Mesendoderm (in vitro differentiated cells): ENCODE data around the gene BABAM2.

Experiments
- DNase-seq: peaks from one replicate; pipeline ENCODE4 v3.0.0; 2013
- H2AK5ac ChIP-seq: 2 replicates; pipeline ENCODE4 v1.6.1; 2013; ENCODE audit warnings: low read length, inconsistent platforms
- H2BK120ac ChIP-seq: 2 replicates; pipeline ENCODE4 v1.6.1; 2013; ENCODE audit warnings: low read depth, mild to moderate bottlenecking, low read length, moderate library complexity, mixed read lengths
- H2BK15ac ChIP-seq: replicated peaks from 2 replicates; pipeline ENCODE4 v1.6.1; 2013; ENCODE audit warnings: low read depth, mild to moderate bottlenecking, moderate library complexity
- H2BK5ac ChIP-seq: 2 replicates; pipeline ENCODE4 v1.6.1; 2013; ENCODE audit warnings: low read length, inconsistent platforms
- H3K18ac ChIP-seq: 2 replicates; pipeline ENCODE4 v1.6.1; 2013; ENCODE audit warnings: mild to moderate bottlenecking, low read length, mixed read lengths
- H3K23ac ChIP-seq: one replicate; pipeline ENCODE4 v1.6.1; 2013; ENCODE audit warnings: low read length
- H3K27ac ChIP-seq: 2 replicates; pipeline ENCODE4 v1.5.1; 2013; ENCODE audit warnings: low read depth, mild to moderate bottlenecking, inconsistent platforms, low read length, moderate library complexity
- H3K27me3 ChIP-seq: 2 replicates; pipeline ENCODE4 v1.6.1; 2013; ENCODE audit warnings: low read length, control low read depth, mild to moderate bottlenecking, inconsistent platforms; ENCODE audit not compliant: insufficient read depth, poor library complexity
- H3K36me3 ChIP-seq: 2 replicates; pipeline ENCODE4 v1.6.1; 2013; ENCODE audit warnings: low read length, inconsistent platforms; ENCODE audit not compliant: control insufficient read depth, insufficient read depth
- H3K4ac ChIP-seq: one replicate; pipeline ENCODE4 v1.6.1; 2013; ENCODE audit warnings: low read depth, mild to moderate bottlenecking, low read length, moderate library complexity
- H3K4me1 ChIP-seq: 2 replicates; pipeline ENCODE4 v1.6.1; 2013; ENCODE audit warnings: low read depth, low read length, inconsistent platforms; ENCODE audit not compliant: control insufficient read depth
- H3K4me2 ChIP-seq: 2 replicates; pipeline ENCODE4 v1.6.1; 2013; ENCODE audit warnings: low read length
- H3K4me3 ChIP-seq: 2 replicates; pipeline ENCODE4 v1.5.1; 2013; ENCODE audit warnings: mild to moderate bottlenecking, low read length
- H3K56ac ChIP-seq: one replicate; pipeline ENCODE4 v1.6.1; 2013; ENCODE audit warnings: low read length
- H3K79me1 ChIP-seq: 2 replicates; pipeline ENCODE4 v1.6.1; 2013; ENCODE audit warnings: low read length, inconsistent platforms
- H3K79me2 ChIP-seq: 2 replicates; pipeline ENCODE4 v1.6.1; 2013; ENCODE audit warnings: mild to moderate bottlenecking, low read length; ENCODE audit not compliant: control insufficient read depth, insufficient read depth
- H3K9ac ChIP-seq: 2 replicates; pipeline ENCODE4 v1.6.1; 2013; ENCODE audit warnings: low read length, inconsistent platforms
- H4K5ac ChIP-seq: one replicate; pipeline ENCODE4 v1.6.1; 2013; ENCODE audit warnings: low read length
- H4K8ac ChIP-seq: one replicate; pipeline ENCODE4 v1.6.1; 2013; ENCODE audit warnings: low read depth, mild to moderate bottlenecking, control low read depth, low read length, moderate library complexity
- WGBS: extraction: QIAGEN DNeasy Blood & Tissue Kit; methylation state at CpG from one replicate; pipeline ENCODE4 v1.1.7; 2013; ENCODE audit warnings: low lambda C conversion rate, missing lambda C conversion rate; ENCODE audit not compliant: insufficient coverage; ENCODE audit errors: extremely low coverage; 5-methylcytosine and 5-hydroxymethylcytosine counted together

The BABAM2 gene

DNA sequence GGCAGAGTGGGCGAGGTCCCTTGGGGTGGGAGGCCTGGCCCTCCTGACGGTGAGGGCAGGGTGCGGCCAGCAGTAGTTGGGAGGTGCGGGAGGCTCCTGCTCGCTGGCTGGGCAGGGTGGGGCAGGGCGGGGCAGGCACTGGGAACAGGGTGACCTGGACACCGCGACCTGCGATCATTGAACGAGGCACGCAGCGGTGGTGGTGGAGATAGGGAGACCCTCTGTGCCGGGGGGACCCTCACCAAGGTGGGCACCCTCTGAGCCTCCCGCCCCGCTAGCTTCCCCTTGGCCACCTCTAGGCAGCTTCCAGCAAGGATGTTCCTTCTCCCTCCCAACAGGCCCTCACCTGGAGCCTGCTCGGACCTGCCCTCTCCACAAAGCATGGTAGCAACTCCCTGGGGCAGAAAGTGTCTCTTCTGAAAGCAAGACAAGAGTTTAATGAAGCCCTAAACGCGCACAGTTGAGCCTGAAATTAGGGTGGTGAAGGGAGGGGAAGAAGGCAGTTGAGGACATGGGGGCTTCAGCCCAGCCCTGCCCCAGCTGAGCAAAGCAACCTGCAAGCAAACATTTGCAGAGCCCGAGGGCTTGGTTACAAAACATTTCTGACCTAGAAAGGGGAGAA, 486.8 kb downstream of the BABAM2 start:
- Histone ChIP-seq H3K27ac (no peak overlapping the region), H3K4me2 (no peak overlapping the region), H2BK15ac (no peak overlapping the region), H3K18ac (no peak overlapping the region), H4K8ac (no peak overlapping the region), H3K27me3 (no peaks in the 10 kb centered on the region), H2BK120ac (no peak overlapping the region), H3K36me3 (no peaks in the 10 kb centered on the region), H4K5ac (no peak overlapping the region), H3K4me3 (no peak overlapping the region), H2BK5ac (no peak overlapping the region), H3K56ac (no peak overlapping the region), H3K4me1 (no peaks in the 10 kb centered on the region), H3K9ac (no peak overlapping the region), H3K23ac (no peak overlapping the region), H3K4ac (no peak overlapping the region), H3K79me1 (no peaks in the 10 kb centered on the region), H3K79me2 (no peaks in the 10 kb centered on the region), H2AK5ac (no peak overlapping the region)
- no peak for DNase-seq
- WGBS, result no CpG with 5 or more reads among the region's 19 CpGs

DNA sequence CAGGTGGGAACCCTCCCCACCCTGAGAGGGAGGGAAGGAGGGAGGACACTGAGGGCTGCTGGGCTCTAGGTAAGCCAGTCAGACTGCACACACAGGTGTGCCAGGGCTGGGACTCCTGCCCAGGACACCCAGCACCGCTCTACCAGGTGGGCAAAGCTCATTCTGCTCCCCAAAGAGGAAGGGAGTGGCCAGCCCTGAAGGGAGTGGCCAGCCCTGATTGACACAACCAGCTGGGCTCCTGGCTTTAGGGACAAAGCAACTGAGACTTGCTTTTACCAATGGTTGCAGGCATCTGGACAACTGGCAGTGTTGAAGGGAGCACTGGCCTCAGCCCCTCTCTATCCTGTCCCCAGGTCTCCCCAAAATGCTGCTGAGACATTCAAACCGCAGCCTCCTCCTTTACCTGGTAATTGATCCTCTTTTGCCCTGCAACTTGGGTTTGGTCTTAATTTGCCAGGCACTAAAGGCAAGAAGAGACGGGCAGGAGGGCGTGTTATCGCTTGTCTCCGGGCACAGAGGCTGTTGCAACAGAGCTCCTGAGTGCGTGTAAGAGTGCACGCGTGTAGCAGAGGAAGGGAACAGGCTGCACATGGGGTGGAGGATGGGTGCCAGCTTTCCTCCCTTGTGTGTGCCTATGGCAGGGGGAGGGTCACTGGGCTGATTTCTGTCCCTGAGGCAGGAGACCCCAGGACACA, 487.6 kb downstream of the BABAM2 start:
- no peak overlapping the region for H3K9ac ChIP-seq
- no peaks in the 10 kb centered on the region for H3K27me3 ChIP-seq
- H2AK5ac ChIP-seq, result no peak overlapping the region
- H3K36me3 ChIP-seq, result no peaks in the 10 kb centered on the region
- no peak overlapping the region for H4K8ac ChIP-seq
- H3K4me1 ChIP-seq, result no peaks in the 10 kb centered on the region
- no peak overlapping the region for H3K4me3 ChIP-seq
- H3K4ac ChIP-seq, result no peak overlapping the region
- H3K56ac ChIP-seq, result no peak overlapping the region
- H3K23ac ChIP-seq, result no peak overlapping the region
- no peak overlapping the region for H2BK5ac ChIP-seq
- no CpG with 5 or more reads among the region's 9 CpGs for WGBS
- no peak overlapping the region for H2BK120ac ChIP-seq
- DNase-seq, result no peak
- H3K79me1 ChIP-seq, result no peaks in the 10 kb centered on the region
- no peak overlapping the region for H2BK15ac ChIP-seq
- no peak overlapping the region for H3K27ac ChIP-seq
- H3K18ac ChIP-seq, result no peak overlapping the region
- H4K5ac ChIP-seq, result no peak overlapping the region
- no peaks in the 10 kb centered on the region for H3K79me2 ChIP-seq
- no peak overlapping the region for H3K4me2 ChIP-seq

DNA sequence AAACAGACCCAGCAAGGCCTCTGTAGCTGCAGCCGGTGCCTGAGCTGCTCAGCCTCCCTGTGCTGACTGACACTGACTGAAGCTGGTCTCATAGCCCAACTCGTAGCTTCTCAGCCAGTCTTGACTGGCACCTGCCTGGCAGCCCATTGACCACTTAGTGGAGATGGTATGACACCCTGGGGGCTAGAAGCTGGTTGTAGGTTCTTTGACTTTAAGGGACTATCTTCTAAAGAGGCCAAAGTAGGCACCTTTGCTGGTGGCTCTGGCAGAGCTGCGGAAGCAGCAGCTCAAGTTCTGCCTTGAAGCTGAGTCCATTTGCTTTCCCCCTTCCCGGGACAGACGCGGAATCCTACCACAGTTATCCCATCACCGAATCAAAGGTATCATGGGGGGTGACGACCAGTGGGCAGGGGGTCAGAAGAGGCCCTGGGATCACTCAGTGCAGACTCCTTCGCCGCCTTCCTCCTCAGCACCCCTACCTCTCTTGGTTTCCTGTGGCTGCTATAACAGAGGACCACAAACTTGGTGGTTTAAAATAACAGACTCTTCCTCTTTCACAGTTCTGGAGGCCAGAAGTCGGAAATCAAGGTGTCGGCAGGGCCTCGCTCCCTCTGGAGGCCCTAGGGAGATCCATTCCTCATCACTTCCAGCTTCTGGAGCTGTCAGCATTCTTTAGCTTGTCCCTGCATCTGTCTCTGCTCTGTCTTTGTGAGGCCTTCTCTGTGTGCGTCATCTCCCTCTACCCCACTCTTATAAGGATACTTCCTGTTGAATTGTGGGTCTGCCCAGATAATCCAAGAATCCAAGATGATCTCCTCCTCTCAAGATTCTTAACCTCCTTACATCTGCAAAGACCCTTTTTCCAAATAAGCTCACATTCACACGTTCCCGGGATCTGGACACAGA, 488.4 kb downstream of the BABAM2 start:
- H3K4me2 ChIP-seq, result no peak overlapping the region
- no peak overlapping the region for H2BK120ac ChIP-seq
- WGBS, result no CpG with 5 or more reads among the region's 16 CpGs
- H3K4ac ChIP-seq, result no peak overlapping the region
- H3K27me3 ChIP-seq, result no peaks in the 10 kb centered on the region
- H3K36me3 ChIP-seq, result no peaks in the 10 kb centered on the region
- no peak overlapping the region for H4K8ac ChIP-seq
- H3K56ac ChIP-seq, result no peak overlapping the region
- no peak for DNase-seq
- H3K23ac ChIP-seq, result no peak overlapping the region
- no peaks in the 10 kb centered on the region for H3K79me1 ChIP-seq
- H3K9ac ChIP-seq, result no peak overlapping the region
- H2BK15ac ChIP-seq, result no peak overlapping the region
- H3K18ac ChIP-seq, result no peak overlapping the region
- no peak overlapping the region for H2AK5ac ChIP-seq
- no peak overlapping the region for H4K5ac ChIP-seq
- no peaks in the 10 kb centered on the region for H3K4me1 ChIP-seq
- H2BK5ac ChIP-seq, result no peak overlapping the region
- H3K27ac ChIP-seq, result no peak overlapping the region
- H3K4me3 ChIP-seq, result no peak overlapping the region
- H3K79me2 ChIP-seq, result no peaks in the 10 kb centered on the region

DNA sequence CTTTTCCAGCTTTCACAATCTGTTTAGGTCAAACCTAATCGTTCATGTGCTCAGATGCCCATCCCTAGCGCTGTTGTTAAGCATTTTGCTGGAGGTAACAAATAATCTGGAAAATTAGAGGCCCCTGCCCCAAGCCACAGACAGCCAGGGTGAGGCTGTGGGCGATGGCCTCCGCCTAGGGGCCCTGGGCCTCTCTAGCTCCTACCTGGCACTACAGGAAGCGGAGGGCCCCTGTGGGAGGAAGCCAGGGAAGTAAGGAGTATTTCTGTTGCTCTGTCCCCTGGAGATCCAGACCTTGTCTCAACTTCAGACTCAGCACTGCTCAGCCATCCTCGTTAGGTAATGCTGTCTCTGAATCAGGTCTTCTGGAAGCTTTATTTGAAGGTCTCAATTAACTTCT, 489.7 kb downstream of the BABAM2 start:
- no peak overlapping the region for H2BK5ac ChIP-seq
- H3K4me1 ChIP-seq, result no peaks in the 10 kb centered on the region
- no peak overlapping the region for H3K23ac ChIP-seq
- no peak overlapping the region for H3K18ac ChIP-seq
- H3K56ac ChIP-seq, result no peak overlapping the region
- H2BK120ac ChIP-seq, result no peak overlapping the region
- no peaks in the 10 kb centered on the region for H3K79me2 ChIP-seq
- H4K5ac ChIP-seq, result no peak overlapping the region
- H3K27me3 ChIP-seq, result no peaks in the 10 kb centered on the region
- no peak for DNase-seq
- WGBS, result no CpG with 5 or more reads among the region's 6 CpGs
- H3K9ac ChIP-seq, result no peak overlapping the region
- no peak overlapping the region for H4K8ac ChIP-seq
- no peak overlapping the region for H3K27ac ChIP-seq
- no peaks in the 10 kb centered on the region for H3K79me1 ChIP-seq
- H2BK15ac ChIP-seq, result no peak overlapping the region
- no peak overlapping the region for H3K4ac ChIP-seq
- H2AK5ac ChIP-seq, result no peak overlapping the region
- no peaks in the 10 kb centered on the region for H3K36me3 ChIP-seq
- no peak overlapping the region for H3K4me3 ChIP-seq
- no peak overlapping the region for H3K4me2 ChIP-seq

DNA sequence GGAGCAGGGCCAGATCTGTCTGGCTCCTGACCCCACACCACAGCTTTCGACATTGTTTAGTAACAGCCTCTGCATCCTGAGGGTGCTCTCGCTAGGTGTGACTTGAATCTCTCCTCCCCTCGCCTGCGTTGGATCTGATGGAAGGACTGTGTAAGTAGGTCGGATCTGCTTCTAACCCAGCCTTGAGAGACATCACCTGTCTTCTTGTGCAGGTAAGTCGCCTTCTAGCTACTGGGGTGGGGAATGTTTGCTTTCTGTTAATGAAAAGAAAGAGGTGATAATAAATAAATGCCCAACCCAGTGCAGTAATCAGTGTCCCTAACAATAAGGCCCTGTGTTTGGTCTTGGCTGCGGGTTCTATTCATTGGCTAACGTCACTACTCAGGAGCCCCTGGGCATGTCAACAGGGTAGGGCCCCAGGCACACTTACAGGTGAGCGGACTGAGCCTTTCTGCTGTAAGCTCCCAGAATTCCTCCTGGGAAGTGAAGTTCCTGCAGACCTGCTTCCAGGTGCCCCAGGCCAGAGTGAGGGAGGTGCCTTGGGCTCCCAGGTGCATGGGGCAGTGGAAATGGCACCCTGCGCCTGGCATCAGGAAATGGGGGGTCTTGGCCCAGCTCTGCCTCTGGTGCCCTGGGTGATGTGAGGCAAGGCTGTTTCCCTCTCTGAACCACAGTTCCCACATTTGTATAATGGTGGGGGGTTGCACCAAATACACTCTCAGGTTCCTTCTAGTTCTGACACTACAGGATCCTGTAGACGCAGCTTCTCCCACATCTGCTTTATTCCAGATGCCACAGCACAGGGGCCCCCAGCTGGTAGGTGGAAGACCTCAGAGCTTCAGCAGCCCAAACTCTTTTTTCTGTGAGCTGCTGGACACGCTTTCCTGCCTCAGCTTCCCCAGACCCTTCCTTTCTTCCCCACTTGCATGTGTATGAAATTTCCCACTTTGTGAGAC, 491.0 kb downstream of the BABAM2 start:
- Histone ChIP-seq H3K9ac (no peak overlapping the region), H3K27ac (no peak overlapping the region), H3K4me2 (no peak overlapping the region), H2BK15ac (no peak overlapping the region), H3K27me3 (no peaks in the 10 kb centered on the region), H3K36me3 (no peaks in the 10 kb centered on the region), H3K79me2 (no peaks in the 10 kb centered on the region), H3K23ac (no peak overlapping the region), H3K56ac (no peak overlapping the region), H3K4me1 (no peaks in the 10 kb centered on the region), H2BK5ac (no peak overlapping the region), H2AK5ac (no peak overlapping the region), H3K4me3 (no peak overlapping the region), H3K18ac (no peak overlapping the region), H3K79me1 (no peaks in the 10 kb centered on the region), H4K5ac (no peak overlapping the region), H3K4ac (no peak overlapping the region), H2BK120ac (no peak overlapping the region), H4K8ac (no peak overlapping the region)
- no peak for DNase-seq
- WGBS, result no CpG with 5 or more reads among the region's 12 CpGs
